Body of pancreas (tissue), 4 donors: ENCODE measurements around the gene DERL3. TPM values are rescaled to one million over a fixed set of nuclear protein-coding genes. Genes with fewer than 3 reads are reported as not detected.

Experiments
- ATAC-seq: fragments of 150-250 bp; one replicate; pipeline ENCODE4 v1.9.1; 2016
- DNase-seq, 4 donors: peaks; one replicate each; pipeline ENCODE4 v3.0.0-alpha.2; 2019
- H3K27ac ChIP-seq, 4 donors: fragments of 200-600 bp; sonication (generic); 1 replicate in 3 of 4; 2 replicates in 1 of 4; pipeline versions ENCODE4 v1.5.1 to v1.6.1; 2016 to 2019; ENCODE audit warnings: mild to moderate bottlenecking in 1 of 4, mixed read lengths in 1 of 4, moderate library complexity in 1 of 4
- H3K27me3 ChIP-seq, 2 donors: fragments of 200-600 bp; sonication (generic); one replicate each; pipeline ENCODE4 v1.6.0; 2016; ENCODE audit warnings: mild to moderate bottlenecking in 1 of 2
- H3K36me3 ChIP-seq, 2 donors: fragments of 200-600 bp; sonication (generic); replicated peaks in 1 of 2; 2 replicates each; pipeline ENCODE4 v1.5.1; 2016; ENCODE audit warnings: low read depth in 2 of 2; ENCODE audit not compliant: insufficient read depth in 1 of 2
- H3K4me1 ChIP-seq: fragments of 200-600 bp; sonication (generic); one replicate; pipeline ENCODE4 v1.6.0; 2016
- H3K4me3 ChIP-seq, 2 donors: fragments of 200-600 bp; sonication (generic); 1 replicate in 1 of 2; 2 replicates in 1 of 2; pipeline ENCODE4 v1.5.1; 2016 to 2019
- H3K9me3 ChIP-seq, 3 donors: fragments of 200-600 bp; sonication (generic); 1 replicate in 2 of 3; 2 replicates in 1 of 3; pipeline ENCODE4 v1.5.1; 2016
- POLR2A ChIP-seq, 3 donors: fragments of 450-650 bp; IDR thresholded peaks; one replicate each; pipeline ENCODE4 v1.6.1; 2016; ENCODE audit warnings: antibody characterized with exemption in 3 of 3, mild to moderate bottlenecking in 2 of 3
- WGBS, 2 donors: methylation state at CpG; one replicate each; pipeline ENCODE4 v1.1.5; 2017; 5-methylcytosine and 5-hydroxymethylcytosine counted together
- intact Hi-C: fragments of 100-400 bp; cut with DNase I; formaldehyde crosslinking; loops from one replicate; pipeline ENCODE4 v1.15.1; 2023
- total RNA-seq, 2 donors: library from RNA; depleted of rRNA; stranded (reverse); fragments of >200 nt; gene quantifications; one replicate each; pipeline ENCODE4 v1.1.0, GENCODE V29; 2016
- TF ChIP-seq, protein P1 (sequence below), 7 experiments: fragments of 450-650 bp in 4 of 7; fragments of 200-600 bp in 3 of 7; sonication (generic) in 3 of 7; IDR thresholded peaks; one replicate each; pipeline ENCODE4 v1.5.1; 2016 to 2019; ENCODE audit warnings: antibody characterized with exemption in 7 of 7

DERL3 gene
- total RNA-seq, 2 donors from 2014 or later = 6.2 to 33.3 TPM

DNA sequence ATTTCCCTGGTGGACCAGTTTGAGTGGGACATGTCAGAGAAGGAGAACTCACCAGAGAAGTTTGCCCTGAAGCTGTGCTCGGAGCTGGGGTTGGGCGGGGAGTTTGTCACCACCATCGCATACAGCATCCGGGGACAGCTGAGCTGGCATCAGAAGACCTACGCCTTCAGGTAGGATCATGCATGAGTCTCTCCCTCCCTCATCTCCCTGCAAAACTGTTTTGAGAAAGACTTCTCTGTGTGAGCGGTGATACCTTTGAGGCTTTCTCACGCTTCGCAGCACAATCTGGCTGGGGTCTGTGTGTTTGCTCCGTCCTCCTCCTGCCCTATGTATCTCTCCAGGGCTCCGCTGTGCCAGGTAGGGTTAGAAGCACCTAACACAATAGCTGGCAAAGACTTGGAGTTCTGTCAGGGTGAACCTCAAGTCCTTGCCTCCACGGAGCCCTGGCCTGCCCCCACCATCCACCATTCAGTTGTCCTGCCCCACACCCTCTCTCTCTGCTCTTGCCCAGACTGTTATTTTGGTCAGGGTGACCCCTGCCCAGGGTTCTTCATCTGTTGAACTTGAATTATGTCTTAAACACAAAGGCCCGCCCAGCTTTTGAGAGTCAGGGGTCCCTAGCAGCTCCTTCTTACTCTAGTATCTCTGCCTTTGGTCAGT, 13.4 kb downstream of the DERL3 start:
- no peak for ATAC-seq
- WGBS, 2 donors = 93 to 96% methylated on average over 7 to 12 of the region's 12 CpGs
- no peak overlapping the region for H3K27ac ChIP-seq

DNA sequence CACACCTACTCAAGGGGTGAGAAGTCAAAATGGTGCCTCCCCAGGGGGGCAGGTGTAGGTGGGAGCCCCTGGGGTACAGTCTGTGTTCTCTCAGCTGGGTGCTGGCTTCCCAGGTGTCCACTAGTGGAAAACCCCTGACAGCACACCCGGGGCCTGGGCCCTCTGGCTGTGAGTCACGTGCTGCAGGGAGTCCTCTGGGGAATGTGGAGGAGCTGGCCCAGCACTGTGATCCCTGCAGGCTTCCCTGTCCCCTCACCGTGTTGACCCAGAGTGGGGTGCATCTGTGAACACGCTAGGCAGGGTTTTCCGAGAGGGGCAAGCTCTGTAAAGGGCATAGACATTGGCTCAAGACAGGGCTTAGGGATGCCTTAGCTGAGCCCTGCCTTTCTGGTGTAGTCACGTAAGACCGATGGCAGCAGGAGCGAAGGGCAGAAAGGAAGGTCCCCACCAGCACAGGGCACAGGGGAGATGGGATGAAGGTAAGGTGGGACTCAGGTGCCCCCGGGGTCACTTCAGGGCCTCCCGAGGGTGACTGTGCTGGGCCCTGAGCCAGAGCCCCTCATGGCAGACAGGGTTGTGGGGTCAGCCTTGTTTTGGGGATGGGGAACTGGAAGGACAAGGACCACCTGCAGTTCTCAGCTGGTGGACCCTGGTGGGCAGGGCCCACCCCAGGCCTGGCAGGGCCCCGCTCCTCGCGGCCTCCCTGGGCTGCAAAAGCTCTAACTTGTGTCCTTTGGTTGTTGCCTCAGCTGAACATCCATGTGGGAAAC, 14.1 kb downstream of the DERL3 start:
- Histone ChIP-seq H3K27me3 (no peaks in the 10 kb centered on the region), H3K4me1 (no peaks in the 10 kb centered on the region), H3K36me3 (peaks cover 4 to 42% of the 10 kb centered on the region in 2 donors), H3K9me3 (no peaks in the 10 kb centered on the region), H3K27ac (no peak overlapping the region), H3K4me3 (no peak overlapping the region)
- DNase-seq (no peak), ATAC-seq (no peak)
- intact Hi-C loops = no loop called here
- no peak for TF ChIP-seq POLR2A (IDR thresholded peaks at IDR 0.05)
- TF ChIP-seq, protein P1, sequence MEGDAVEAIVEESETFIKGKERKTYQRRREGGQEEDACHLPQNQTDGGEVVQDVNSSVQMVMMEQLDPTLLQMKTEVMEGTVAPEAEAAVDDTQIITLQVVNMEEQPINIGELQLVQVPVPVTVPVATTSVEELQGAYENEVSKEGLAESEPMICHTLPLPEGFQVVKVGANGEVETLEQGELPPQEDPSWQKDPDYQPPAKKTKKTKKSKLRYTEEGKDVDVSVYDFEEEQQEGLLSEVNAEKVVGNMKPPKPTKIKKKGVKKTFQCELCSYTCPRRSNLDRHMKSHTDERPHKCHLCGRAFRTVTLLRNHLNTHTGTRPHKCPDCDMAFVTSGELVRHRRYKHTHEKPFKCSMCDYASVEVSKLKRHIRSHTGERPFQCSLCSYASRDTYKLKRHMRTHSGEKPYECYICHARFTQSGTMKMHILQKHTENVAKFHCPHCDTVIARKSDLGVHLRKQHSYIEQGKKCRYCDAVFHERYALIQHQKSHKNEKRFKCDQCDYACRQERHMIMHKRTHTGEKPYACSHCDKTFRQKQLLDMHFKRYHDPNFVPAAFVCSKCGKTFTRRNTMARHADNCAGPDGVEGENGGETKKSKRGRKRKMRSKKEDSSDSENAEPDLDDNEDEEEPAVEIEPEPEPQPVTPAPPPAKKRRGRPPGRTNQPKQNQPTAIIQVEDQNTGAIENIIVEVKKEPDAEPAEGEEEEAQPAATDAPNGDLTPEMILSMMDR (IDR thresholded peaks at IDR 0.05) = no peak
- 74 to 94% methylated on average over 8 to 11 of the region's 13 CpGs for WGBS, 2 donors

More for the DNA sequence above, 13.4 kb downstream of the DERL3 start:
- H3K27me3 ChIP-seq = no peaks in the 10 kb centered on the region
- intact Hi-C loops = no loop called here
- TF ChIP-seq, protein P1 (IDR thresholded peaks at IDR 0.05) = no peak
- no peak for TF ChIP-seq POLR2A (IDR thresholded peaks at IDR 0.05)
- no peak for DNase-seq
- peaks cover 4 to 44% of the 10 kb centered on the region in 2 donors for H3K36me3 ChIP-seq
- no peaks in the 10 kb centered on the region for H3K9me3 ChIP-seq
- no peak overlapping the region for H3K4me3 ChIP-seq
- no peaks in the 10 kb centered on the region for H3K4me1 ChIP-seq

DNA sequence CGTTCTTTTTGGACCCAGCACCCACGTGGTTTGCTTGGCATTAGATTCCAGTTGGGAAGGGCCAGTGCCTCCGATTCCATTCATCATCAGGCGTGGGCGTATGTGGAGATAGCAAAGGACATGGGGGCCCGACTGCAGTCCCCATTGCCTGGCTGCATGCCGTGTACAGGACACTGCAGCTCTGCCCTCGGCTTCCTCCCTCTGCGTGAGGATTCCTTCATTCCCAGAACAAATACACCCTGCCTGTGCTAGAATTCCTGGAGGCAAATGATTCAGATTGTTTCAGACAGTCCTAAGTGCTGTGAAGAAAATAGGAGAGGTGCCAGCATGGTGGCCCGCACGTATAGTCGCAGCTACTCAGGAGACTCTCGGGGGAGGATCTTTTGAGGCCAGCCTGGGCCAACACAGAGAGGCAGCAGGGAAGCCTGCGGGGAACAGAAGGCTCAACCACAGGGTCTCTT, 15.4 kb downstream of the DERL3 start:
- intact Hi-C loops = no loop called here
- DNase-seq = no peak
- WGBS, 2 donors = 72 to 88% methylated on average over 12 to 14 of the region's 14 CpGs
- Histone ChIP-seq H3K27ac (no peak overlapping the region), H3K4me1 (no peaks in the 10 kb centered on the region), H3K27me3 (no peaks in the 10 kb centered on the region), H3K36me3 (peaks cover 4 to 41% of the 10 kb centered on the region in 2 donors), H3K4me3 (no peak overlapping the region), H3K9me3 (no peaks in the 10 kb centered on the region)
- no peak for ATAC-seq
- TF ChIP-seq POLR2A (IDR thresholded peaks at IDR 0.05) = no peak
- TF ChIP-seq, protein P1 (IDR thresholded peaks at IDR 0.05) = no peak

DNA sequence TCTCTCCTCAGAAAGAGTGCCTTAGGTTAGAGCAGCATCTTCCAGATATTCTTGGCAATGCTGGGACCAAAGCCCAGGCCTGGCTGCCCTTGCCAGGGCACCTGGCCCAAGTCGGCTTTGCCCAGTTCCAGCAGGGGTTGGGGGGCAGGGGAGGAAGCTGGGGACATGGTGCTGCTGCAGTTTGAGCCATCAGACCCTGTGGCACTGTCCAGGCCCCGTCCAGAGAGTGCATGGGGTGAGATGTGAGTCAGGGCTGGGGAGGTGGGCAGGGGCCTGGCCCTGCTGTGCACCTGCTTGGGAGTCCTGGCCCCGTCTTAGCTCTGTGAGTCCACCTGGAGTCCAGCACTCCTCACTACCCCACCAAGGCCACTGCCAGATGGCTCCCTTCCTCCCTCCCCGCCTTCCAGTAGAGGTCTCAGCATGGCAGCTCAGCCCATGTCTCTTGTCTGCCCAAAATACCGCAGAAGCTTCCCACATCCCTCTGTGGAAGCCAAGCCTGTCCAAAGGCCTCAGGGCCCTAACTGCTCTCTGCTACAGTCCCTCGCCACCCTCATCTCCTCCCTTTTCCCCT, 16.6 kb downstream of the DERL3 start:
- no peaks in the 10 kb centered on the region for H3K27me3 ChIP-seq
- H3K36me3 ChIP-seq = peaks cover 4 to 40% of the 10 kb centered on the region in 2 donors
- no peak overlapping the region for H3K4me3 ChIP-seq
- no peak for DNase-seq
- H3K4me1 ChIP-seq = no peaks in the 10 kb centered on the region
- 73 to 88% methylated on average over 5 to 6 of the region's 6 CpGs for WGBS, 2 donors
- no peak for ATAC-seq
- intact Hi-C loops = no loop called here
- no peak overlapping the region for H3K27ac ChIP-seq
- no peak for TF ChIP-seq POLR2A (IDR thresholded peaks at IDR 0.05)
- TF ChIP-seq, protein P1 (IDR thresholded peaks at IDR 0.05) = no peak
- no peaks in the 10 kb centered on the region for H3K9me3 ChIP-seq
